Neural progenitor cell (in vitro differentiated cells): Measurements from ENCODE around the gene LRRC1. TPM values are rescaled to one million over a fixed set of nuclear protein-coding genes. Genes with fewer than 3 reads are reported as not detected.

Experiments used
- DNase-seq: peaks from one replicate; pipeline ENCODE4 v3.0.0-alpha.2; 2016; ENCODE audit warnings: low spot score
- H2AFZ ChIP-seq: fragments of 200-600 bp; sonication (generic); replicated peaks from 2 replicates; pipeline ENCODE4 v1.6.1; 2016; ENCODE audit warnings: antibody characterized with exemption
- H3F3A ChIP-seq: fragments of 200-600 bp; sonication (generic); 2 replicates; pipeline ENCODE4 v1.6.1; 2016; ENCODE audit warnings: antibody characterized with exemption, low read depth
- H3K27ac ChIP-seq: fragments of 200-600 bp; sonication (generic); 2 replicates; pipeline ENCODE4 v1.5.1; 2016; ENCODE audit warnings: mild to moderate bottlenecking
- H3K27me3 ChIP-seq: fragments of 200-600 bp; sonication (generic); 2 replicates; pipeline ENCODE4 v1.6.1; 2016; ENCODE audit warnings: mild to moderate bottlenecking, moderate library complexity
- H3K36me3 ChIP-seq: fragments of 200-600 bp; sonication (generic); 2 replicates; pipeline ENCODE4 v1.5.1; 2016
- H3K4me1 ChIP-seq: fragments of 200-600 bp; sonication (generic); 2 replicates; pipeline ENCODE4 v1.6.1; 2016; ENCODE audit warnings: mixed run types
- H3K4me2 ChIP-seq: fragments of 200-600 bp; sonication (generic); 2 replicates; pipeline ENCODE4 v1.6.1; 2016
- H3K4me3 ChIP-seq: fragments of 200-600 bp; sonication (generic); 2 replicates; pipeline ENCODE4 v1.5.1; 2016
- H3K79me2 ChIP-seq: fragments of 200-600 bp; sonication (generic); 2 replicates; pipeline ENCODE4 v1.6.1; 2016; ENCODE audit warnings: low read depth
- H3K9ac ChIP-seq: fragments of 200-600 bp; sonication (generic); 2 replicates; pipeline ENCODE4 v1.6.1; 2016
- H3K9me3 ChIP-seq: fragments of 200-600 bp; sonication (generic); 2 replicates; pipeline ENCODE4 v1.5.1; 2016; ENCODE audit warnings: low read depth
- H4K20me1 ChIP-seq: fragments of 200-600 bp; sonication (generic); 2 replicates; pipeline ENCODE4 v1.6.1; 2016; ENCODE audit warnings: low read depth
- H3K27ac Mint-ChIP-seq: 3 replicates; pipeline ENCODE4 v1.8.0; 2021; ENCODE audit warnings: mixed read lengths
- H3K27me3 Mint-ChIP-seq: 2 replicates; pipeline ENCODE4 v1.8.0; 2022; ENCODE audit warnings: low read depth, mild to moderate bottlenecking, inconsistent platforms, moderate library complexity, mixed read lengths; ENCODE audit not compliant: insufficient read depth
- H3K36me3 Mint-ChIP-seq: 3 replicates; pipeline ENCODE4 v1.8.0; 2021; ENCODE audit warnings: mixed read lengths
- H3K4me1 Mint-ChIP-seq: 3 replicates; pipeline ENCODE4 v1.8.0; 2021; ENCODE audit warnings: mixed read lengths
- H3K4me3 Mint-ChIP-seq: 3 replicates; pipeline ENCODE4 v1.8.0; 2021; ENCODE audit warnings: mild to moderate bottlenecking, moderate library complexity, mixed read lengths
- H3K9me3 Mint-ChIP-seq: 3 replicates; pipeline ENCODE4 v1.8.0; 2020; ENCODE audit warnings: mixed read lengths
- CTCF ChIP-seq: fragments of 200-600 bp; sonication (generic); IDR thresholded peaks from 2 replicates; pipeline ENCODE4 v1.5.1; 2017; ENCODE audit warnings: antibody characterized with exemption, mild to moderate bottlenecking
- EZH2 ChIP-seq: fragments of 200-600 bp; sonication (generic); IDR thresholded peaks from 2 replicates; pipeline ENCODE4 v1.6.1; 2017; ENCODE audit warnings: antibody characterized with exemption, mild to moderate bottlenecking, moderate library complexity
- EZH2phosphoT487 ChIP-seq: fragments of 200-600 bp; sonication (generic); IDR thresholded peaks from 2 replicates; pipeline ENCODE4 v1.6.1; 2017; ENCODE audit warnings: antibody characterized with exemption
- total RNA-seq: library from RNA; depleted of rRNA; stranded (reverse); fragments of >200 nt; gene quantifications from 2 replicates; pipeline ENCODE4 v1.2.3, GENCODE V29; 2015; ENCODE audit warnings: low replicate concordance

Gene LRRC1
- total RNA-seq, 1 donor from 2014 or later: 14.0 TPM

GRCh38 chr6:53855940-53856339 lies 61.1 kb downstream of the LRRC1 start:
- H2AFZ ChIP-seq: no peak overlapping the region
- Mint-ChIP-seq H3K27ac (no peak overlapping the region), H3K4me1 (peaks cover 24% of the 10 kb centered on the region), H3K4me3 (no peak overlapping the region), H3K36me3 (peaks cover 3% of the 10 kb centered on the region), H3K9me3 (peaks cover 6% of the 10 kb centered on the region), H3K27me3 (peaks cover 3% of the 10 kb centered on the region)
- TF ChIP-seq EZH2phosphoT487: no peak
- TF ChIP-seq CTCF: no peak
- TF ChIP-seq EZH2: no peak
- H4K20me1 ChIP-seq: no peaks in the 10 kb centered on the region
- H3K9me3 ChIP-seq: no peaks in the 10 kb centered on the region
- no peaks in the 10 kb centered on the region for H3K27me3 ChIP-seq
- no peak overlapping the region for H3K27ac ChIP-seq
- peaks cover 18% of the 10 kb centered on the region for H3K4me1 ChIP-seq
- H3F3A ChIP-seq: no peaks in the 10 kb centered on the region
- H3K36me3 ChIP-seq: no peaks in the 10 kb centered on the region
- H3K9ac ChIP-seq: no peak overlapping the region
- no peak overlapping the region for H3K4me2 ChIP-seq
- H3K79me2 ChIP-seq: no peaks in the 10 kb centered on the region
- H3K4me3 ChIP-seq: no peak overlapping the region
- no peak for DNase-seq

- DNase-seq: no peak
- H3K4me3 Mint-ChIP-seq: no peak overlapping the region
- Histone ChIP-seq H3K9ac (no peak overlapping the region), H3K4me1 (peaks cover 26% of the 10 kb centered on the region), H3K36me3 (no peaks in the 10 kb centered on the region), H2AFZ (no peak overlapping the region), H3K4me2 (no peak overlapping the region), H3K27me3 (no peaks in the 10 kb centered on the region), H3K9me3 (no peaks in the 10 kb centered on the region), H3K27ac (no peak overlapping the region), H3F3A (no peaks in the 10 kb centered on the region), H3K79me2 (no peaks in the 10 kb centered on the region), H3K4me3 (no peak overlapping the region), H4K20me1 (no peaks in the 10 kb centered on the region)
- TF ChIP-seq EZH2phosphoT487 (no peak), CTCF (no peak), EZH2 (no peak)
- no peak overlapping the region for H3K27ac Mint-ChIP-seq
- H3K9me3 Mint-ChIP-seq: peaks cover 4% of the 10 kb centered on the region
- H3K4me1 Mint-ChIP-seq: peaks cover 24% of the 10 kb centered on the region
- H3K27me3 Mint-ChIP-seq: peaks cover under 1% of the 10 kb centered on the region
- peaks cover under 1% of the 10 kb centered on the region for H3K36me3 Mint-ChIP-seq
Measured at GRCh38 chr6:53857318-53858094, 62.7 kb downstream of the LRRC1 start.

GRCh38 chr6:53858196-53858595 lies 63.4 kb downstream of the LRRC1 start:
- Histone ChIP-seq H3K79me2 (no peaks in the 10 kb centered on the region), H4K20me1 (no peaks in the 10 kb centered on the region), H3F3A (no peaks in the 10 kb centered on the region), H3K9me3 (no peaks in the 10 kb centered on the region), H3K27ac (no peak overlapping the region), H3K9ac (no peak overlapping the region), H3K4me2 (no peak overlapping the region), H2AFZ (no peak overlapping the region), H3K4me1 (peaks cover 26% of the 10 kb centered on the region), H3K4me3 (no peak overlapping the region), H3K27me3 (no peaks in the 10 kb centered on the region), H3K36me3 (no peaks in the 10 kb centered on the region)
- TF ChIP-seq EZH2 (no peak), CTCF (no peak), EZH2phosphoT487 (no peak)
- peaks cover 4% of the 10 kb centered on the region for H3K9me3 Mint-ChIP-seq
- peaks cover 26% of the 10 kb centered on the region for H3K4me1 Mint-ChIP-seq
- no peak overlapping the region for H3K4me3 Mint-ChIP-seq
- DNase-seq: no peak
- H3K27me3 Mint-ChIP-seq: no peaks in the 10 kb centered on the region
- H3K36me3 Mint-ChIP-seq: no peaks in the 10 kb centered on the region
- H3K27ac Mint-ChIP-seq: no peak overlapping the region
